HG03097 (cell line): ENCODE results near the gene AMY1A.
"Not testable (repeated sequence)": the region's sequence is repeated elsewhere in the genome, so short reads cannot be mapped to it uniquely, and the experiment has no call there.

Source experiments
- ATAC-seq: cut with Tn5 transposase; IDR thresholded peaks from one replicate; pipeline ENCODE4 v1.9.1; 2021; ENCODE audit not compliant: unreplicated experiment, low FRiP score

The AMY1A gene

GRCh38 chr1:103655460-103655859, at the start of gene AMY1A:
Gene AMY1A, plus strand, starts transcription at chr1:103655760. Its CDS starts 571 bp downstream, at chr1:103656331.
- ATAC-seq: not testable (repeated sequence)

- no peak for ATAC-seq
Observed at GRCh38 chr1:103616362-103616761, 39.2 kb upstream of the AMY1A start.

DNA sequence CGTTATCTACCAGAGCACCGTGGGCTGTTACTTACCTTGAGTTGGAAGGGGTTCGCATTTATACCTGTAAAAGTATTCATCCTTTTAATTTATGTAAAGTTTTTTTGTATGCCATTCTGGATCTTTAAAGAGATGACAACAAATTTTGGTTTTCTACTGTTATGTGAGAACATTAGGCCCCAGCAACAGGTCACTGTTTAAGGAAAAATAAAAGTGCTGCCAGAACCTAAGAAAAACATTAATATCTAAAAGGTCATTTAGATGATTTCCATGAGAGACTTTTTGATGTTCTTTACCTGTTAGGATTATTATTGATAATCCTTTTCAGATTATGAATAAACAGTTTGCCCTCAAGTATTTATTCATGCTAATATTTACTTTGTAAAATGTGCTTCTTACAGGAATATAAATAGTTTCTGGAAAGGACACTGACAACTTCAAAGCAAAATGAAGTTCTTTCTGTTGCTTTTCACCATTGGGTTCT, 38.5 kb upstream of the AMY1A start, which contains the start of gene AMY2A:
Gene AMY2A, plus strand, starts transcription at position 434 of the 484 bp plus-strand sequence. Its CDS starts 14 bp downstream, at position 448.
- not testable (repeated sequence) for ATAC-seq

GRCh38 chr1:103627436-103627835, 28.1 kb upstream of the AMY1A start:
- not testable (repeated sequence) for ATAC-seq

DNA sequence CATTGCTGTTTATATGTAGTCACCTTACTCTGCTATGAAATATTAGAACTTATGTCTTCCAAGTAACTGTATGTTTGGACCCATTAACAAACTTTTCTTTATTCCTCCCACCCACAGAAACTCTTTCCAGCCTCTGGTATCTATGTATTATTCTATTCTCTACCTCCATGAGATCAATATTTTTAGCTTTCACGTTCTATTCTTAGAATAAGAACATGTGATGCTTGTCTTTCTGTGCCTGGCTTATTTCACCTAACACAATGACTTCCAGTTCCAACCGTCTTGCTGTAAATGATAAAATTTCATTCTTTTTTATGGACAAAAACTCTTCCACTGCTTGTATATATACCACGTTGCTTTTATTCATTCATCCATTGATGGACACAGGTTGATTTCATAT, 14.4 kb upstream of the AMY1A start:
- ATAC-seq: not testable (repeated sequence)

GRCh38 chr1:103643908-103644307, 11.7 kb upstream of the AMY1A start:
- ATAC-seq: not testable (repeated sequence)

- ATAC-seq: not testable (repeated sequence)
Observed at GRCh38 chr1:103650305-103650704, 5.3 kb upstream of the AMY1A start.

DNA sequence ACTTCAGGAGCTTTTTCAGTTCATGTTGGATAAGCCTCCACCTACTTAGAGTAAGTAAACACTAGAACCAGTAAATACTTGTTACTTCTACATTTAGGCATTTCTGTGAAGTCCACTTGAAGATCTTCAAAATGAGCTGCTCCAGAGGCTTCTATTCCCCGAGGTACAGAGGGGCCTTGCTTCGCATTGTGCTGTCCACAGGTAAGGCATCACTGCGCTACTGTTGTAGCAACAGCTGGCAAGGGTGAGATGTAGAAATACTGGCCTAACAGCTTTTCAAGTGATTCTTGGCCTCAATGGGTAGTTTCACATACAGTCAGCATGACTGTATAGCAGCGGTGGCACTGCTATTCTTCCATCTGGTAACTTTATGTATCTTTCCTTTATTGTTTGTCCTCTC, 4.7 kb upstream of the AMY1A start:
- ATAC-seq: not testable (repeated sequence)

- ATAC-seq: not testable (repeated sequence)
Observed at GRCh38 chr1:103654133-103654532, 1.4 kb upstream of the AMY1A start.

- not testable (repeated sequence) for ATAC-seq
Observed at GRCh38 chr1:103676335-103676734, 20.8 kb downstream of the AMY1A start.

- not testable (repeated sequence) for ATAC-seq
Observed at GRCh38 chr1:103696110-103696509, 40.5 kb downstream of the AMY1A start, which contains the start of gene AMY1B. Gene AMY1B, minus strand, starts transcription at chr1:103696210. Its CDS starts 571 bp downstream, at chr1:103695639.

- ATAC-seq: not testable (repeated sequence)
Observed at GRCh38 chr1:103697430-103697829, 41.9 kb downstream of the AMY1A start.

DNA sequence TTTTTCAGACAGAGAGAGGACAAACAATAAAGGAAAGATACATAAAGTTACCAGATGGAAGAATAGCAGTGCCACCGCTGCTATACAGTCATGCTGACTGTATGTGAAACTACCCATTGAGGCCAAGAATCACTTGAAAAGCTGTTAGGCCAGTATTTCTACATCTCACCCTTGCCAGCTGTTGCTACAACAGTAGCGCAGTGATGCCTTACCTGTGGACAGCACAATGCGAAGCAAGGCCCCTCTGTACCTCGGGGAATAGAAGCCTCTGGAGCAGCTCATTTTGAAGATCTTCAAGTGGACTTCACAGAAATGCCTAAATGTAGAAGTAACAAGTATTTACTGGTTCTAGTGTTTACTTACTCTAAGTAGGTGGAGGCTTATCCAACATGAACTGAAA, 45.1 kb downstream of the AMY1A start:
- ATAC-seq: not testable (repeated sequence)

GRCh38 chr1:103701256-103701655, 45.7 kb downstream of the AMY1A start:
- ATAC-seq: not testable (repeated sequence)

- not testable (repeated sequence) for ATAC-seq
Observed at GRCh38 chr1:103707670-103708069, 52.1 kb downstream of the AMY1A start.

DNA sequence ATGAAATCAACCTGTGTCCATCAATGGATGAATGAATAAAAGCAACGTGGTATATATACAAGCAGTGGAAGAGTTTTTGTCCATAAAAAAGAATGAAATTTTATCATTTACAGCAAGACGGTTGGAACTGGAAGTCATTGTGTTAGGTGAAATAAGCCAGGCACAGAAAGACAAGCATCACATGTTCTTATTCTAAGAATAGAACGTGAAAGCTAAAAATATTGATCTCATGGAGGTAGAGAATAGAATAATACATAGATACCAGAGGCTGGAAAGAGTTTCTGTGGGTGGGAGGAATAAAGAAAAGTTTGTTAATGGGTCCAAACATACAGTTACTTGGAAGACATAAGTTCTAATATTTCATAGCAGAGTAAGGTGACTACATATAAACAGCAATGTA, 54.8 kb downstream of the AMY1A start:
- not testable (repeated sequence) for ATAC-seq
